ENCODE data around the gene WDR4. TPM values are rescaled to one million over a fixed set of nuclear protein-coding genes. Genes with fewer than 3 reads are reported as not detected.

The WDR4 gene
- total and polyA plus RNA-seq, 11 donors: 1.7 to 17.9 (median 6.4) TPM

- no peaks in the 10 kb centered on the region for H3K4me1 ChIP-seq
- TF ChIP-seq POLR2A (IDR thresholded peaks at IDR 0.05) (no peak), CTCF (IDR thresholded peaks at IDR 0.05) (no peak)
- ATAC-seq: no peak
- H3K4me3 ChIP-seq: no peak overlapping the region
- no peak overlapping the region for H3K27ac ChIP-seq
- no peaks in the 10 kb centered on the region for H3K36me3 ChIP-seq
- DNase-seq: no peak
- peaks cover 0 to 4% (median 0%) of the 10 kb centered on the region in 9 donors for H3K27me3 ChIP-seq
- intact Hi-C loops (cut with DNase I): no loop called here
- H3K9me3 ChIP-seq: no peaks in the 10 kb centered on the region
- 78 to 95% (median 86%) methylated on average over 5 of the region's 5 CpGs for WGBS, 4 donors
Measured at GRCh38 chr21:42799948-42800347, 79.4 kb downstream of the WDR4 start.

DNA sequence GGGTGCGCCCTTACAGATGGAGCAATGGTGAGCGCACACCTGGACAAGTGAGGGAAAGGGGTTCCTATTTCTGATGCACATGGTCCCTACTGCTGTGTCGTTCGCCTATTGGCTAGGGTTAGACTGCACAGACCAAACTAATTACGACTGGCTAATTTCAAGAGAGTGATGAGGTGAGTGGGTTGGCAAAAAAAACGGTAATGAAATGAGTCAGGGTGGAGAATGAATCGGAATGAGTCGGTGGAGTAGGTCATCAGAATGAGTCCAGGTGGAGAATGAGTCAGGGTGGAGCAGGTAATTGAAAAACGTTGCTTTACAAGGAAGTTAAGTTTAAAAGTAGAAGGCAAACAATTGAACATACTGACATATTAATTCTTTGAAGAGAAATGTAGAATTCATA lies 79.8 kb downstream of the WDR4 start:
- ATAC-seq (no peak), DNase-seq (no peak)
- TF ChIP-seq CTCF (IDR thresholded peaks at IDR 0.05): no peak
- no peak for TF ChIP-seq POLR2A (IDR thresholded peaks at IDR 0.05)
- 80 to 86% (median 83%) methylated on average over 9 of the region's 9 CpGs for WGBS, 4 donors
- Histone ChIP-seq H3K4me1 (no peaks in the 10 kb centered on the region), H3K27me3 (peaks cover 0 to 8% (median 0%) of the 10 kb centered on the region in 9 donors), H3K36me3 (no peaks in the 10 kb centered on the region), H3K27ac (no peak overlapping the region), H3K4me3 (no peak overlapping the region), H3K9me3 (no peaks in the 10 kb centered on the region)
- intact Hi-C loops (cut with DNase I): no loop called here

Other genes with a start within 250 kb of the WDR4 start
- 1 to 10 TPM; 1.5 to 4.0 (median 3.3) TPM for gene PDE9A, start 225.9 kb downstream of the WDR4 start, total RNA-seq
- 1 to 10 TPM; 2.8 to 3.1 TPM for gene PDE9A, start 225.9 kb downstream of the WDR4 start, polyA plus RNA-seq
- gene NDUFV3, start 13.8 kb upstream of the WDR4 start, total RNA-seq: 10 to 100 TPM; 35.1 to 62.8 (median 50.4) TPM
- gene NDUFV3, start 13.8 kb upstream of the WDR4 start, polyA plus RNA-seq: 10 to 100 TPM; 22.7 to 59.1 TPM
- not detected for gene ERVH48-1, start 46.1 kb upstream of the WDR4 start, total RNA-seq
- under 1 TPM in 1 of 2 donors, not detected in 1; 0.08 TPM for gene ERVH48-1, start 46.1 kb upstream of the WDR4 start, polyA plus RNA-seq
- 10 to 100 TPM in 3 of 9 donors, 1 to 10 TPM in 6; 3.5 to 13.6 (median 8.7) TPM for gene PKNOX1, start 95.0 kb upstream of the WDR4 start, total RNA-seq
- gene PKNOX1, start 95.0 kb upstream of the WDR4 start, polyA plus RNA-seq: 1 to 10 TPM; 2.4 to 6.5 TPM
- 10 to 100 TPM in 1 of 9 donors, 1 to 10 TPM in 8; 3.5 to 22.1 (median 6.7) TPM for gene CBS, start 196.3 kb upstream of the WDR4 start, total RNA-seq
- 10 to 100 TPM in 1 of 2 donors, 1 to 10 TPM in 1; 6.0 to 22.2 TPM for gene CBS, start 196.3 kb upstream of the WDR4 start, polyA plus RNA-seq
- gene U2AF1, start 228.0 kb upstream of the WDR4 start, total RNA-seq: 10 to 100 TPM in 3 of 9 donors, 1 to 10 TPM in 6; 2.8 to 21.5 (median 7.9) TPM
- gene U2AF1, start 228.0 kb upstream of the WDR4 start, polyA plus RNA-seq: 10 to 100 TPM; 29.7 to 62.6 TPM

All from heart left ventricle (tissue), 16 donors.